ENCODE results near the gene C5orf63.

Gene C5orf63

DNA sequence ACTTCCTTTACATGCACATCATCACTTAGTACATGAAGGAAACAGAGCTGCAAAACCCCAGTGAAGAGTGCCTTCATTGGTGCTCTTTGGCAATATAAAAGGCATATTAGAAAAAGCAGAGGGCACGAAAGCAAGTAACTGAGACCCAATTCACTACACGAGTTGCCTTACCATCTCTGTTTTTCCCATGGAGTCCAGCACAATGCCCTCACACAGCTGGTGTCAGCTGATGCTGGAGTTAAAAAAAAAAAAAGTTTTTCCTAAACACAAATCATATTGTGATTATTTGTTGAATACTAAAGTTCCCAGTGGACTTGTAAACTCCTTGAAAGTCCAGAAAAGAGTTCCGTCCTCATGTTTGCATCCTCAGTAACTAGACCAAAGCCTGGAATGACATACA is 68.6 kb downstream of the C5orf63 start:
- no peaks in the 10 kb centered on the region for H3K4me1 ChIP-seq (ENCODE audit: insufficient read depth, low read length)
- 0 out of 2 replicates have a peak, but pooled peaks cover 4% of the 10 kb centered on the region for H4K20me1 ChIP-seq (ENCODE audit: insufficient read depth, low read length)
- DNase-seq (no peak), ATAC-seq (ENCODE audit: insufficient read depth, low read depth) (no peak)
- H3K36me3 ChIP-seq (ENCODE audit: insufficient read depth, low read length) = no peaks in the 10 kb centered on the region
- no peaks in the 10 kb centered on the region for H3K79me2 ChIP-seq (ENCODE audit: insufficient read depth, low read length)
- no peak for TF ChIP-seq CTCF (IDR thresholded peaks at IDR 0.05; ENCODE audit: borderline replicate concordance, extremely low read depth, low read length, poor library complexity, severe bottlenecking)
- TF ChIP-seq EZH2 (IDR thresholded peaks at IDR 0.05; ENCODE audit: borderline replicate concordance, low read depth, low read length, severe bottlenecking) = no peak
- H3K4me3 ChIP-seq (ENCODE audit: low read depth in 1 of 2, low read length in 2 of 2) = no peak overlapping the region
- H2AFZ ChIP-seq (ENCODE audit: low read depth, low read length) = no peak overlapping the region
- H3K4me2 ChIP-seq (ENCODE audit: insufficient read depth, low read length) = no peak overlapping the region
- no peak overlapping the region for H3K27ac ChIP-seq (ENCODE audit: low read length)
- H3K9ac ChIP-seq (ENCODE audit: low read depth, low read length) = no peak overlapping the region
- H3K9me3 ChIP-seq (ENCODE audit: insufficient read depth, low read length, severe bottlenecking) = no peaks in the 10 kb centered on the region
- H3K27me3 ChIP-seq (ENCODE audit: insufficient read depth, low read length, poor library complexity) = no peaks in the 10 kb centered on the region

- TF ChIP-seq EZH2 (IDR thresholded peaks at IDR 0.05; ENCODE audit: borderline replicate concordance, low read depth, low read length, severe bottlenecking) = no peak
- no peak for TF ChIP-seq CTCF (IDR thresholded peaks at IDR 0.05; ENCODE audit: borderline replicate concordance, extremely low read depth, low read length, poor library complexity, severe bottlenecking)
- Histone ChIP-seq H2AFZ (ENCODE audit: low read depth, low read length) (no peak overlapping the region), H3K9ac (ENCODE audit: low read depth, low read length) (no peak overlapping the region), H3K79me2 (ENCODE audit: insufficient read depth, low read length) (no peaks in the 10 kb centered on the region), H4K20me1 (ENCODE audit: insufficient read depth, low read length) (0 out of 2 replicates have a peak, but pooled peaks cover 4% of the 10 kb centered on the region), H3K4me1 (ENCODE audit: insufficient read depth, low read length) (no peaks in the 10 kb centered on the region), H3K36me3 (ENCODE audit: insufficient read depth, low read length) (no peaks in the 10 kb centered on the region), H3K9me3 (ENCODE audit: insufficient read depth, low read length, severe bottlenecking) (no peaks in the 10 kb centered on the region), H3K4me2 (ENCODE audit: insufficient read depth, low read length) (no peak overlapping the region), H3K27ac (ENCODE audit: low read length) (no peak overlapping the region), H3K27me3 (ENCODE audit: insufficient read depth, low read length, poor library complexity) (peaks cover 4% of the 10 kb centered on the region), H3K4me3 (ENCODE audit: low read depth in 1 of 2, low read length in 2 of 2) (no peak overlapping the region)
- ATAC-seq (ENCODE audit: insufficient read depth, low read depth) (no peak), DNase-seq (no peak)
Observed at GRCh38 chr5:127003798-127004495, 69.4 kb downstream of the C5orf63 start.

GRCh38 chr5:127002390-127002789 is 70.9 kb downstream of the C5orf63 start:
- Histone ChIP-seq H3K9ac (ENCODE audit: low read depth, low read length) (no peak overlapping the region), H3K4me2 (ENCODE audit: insufficient read depth, low read length) (no peak overlapping the region), H3K9me3 (ENCODE audit: insufficient read depth, low read length, severe bottlenecking) (no peaks in the 10 kb centered on the region), H3K4me1 (ENCODE audit: insufficient read depth, low read length) (no peaks in the 10 kb centered on the region), H3K4me3 (ENCODE audit: low read depth in 1 of 2, low read length in 2 of 2) (no peak overlapping the region), H3K36me3 (ENCODE audit: insufficient read depth, low read length) (no peaks in the 10 kb centered on the region), H3K27ac (ENCODE audit: low read length) (no peak overlapping the region), H3K27me3 (ENCODE audit: insufficient read depth, low read length, poor library complexity) (peaks cover 4% of the 10 kb centered on the region), H4K20me1 (ENCODE audit: insufficient read depth, low read length) (0 out of 2 replicates have a peak, but pooled peaks cover 4% of the 10 kb centered on the region), H3K79me2 (ENCODE audit: insufficient read depth, low read length) (no peaks in the 10 kb centered on the region), H2AFZ (ENCODE audit: low read depth, low read length) (no peak overlapping the region)
- DNase-seq (no peak), ATAC-seq (ENCODE audit: insufficient read depth, low read depth) (no peak)
- no peak for TF ChIP-seq CTCF (IDR thresholded peaks at IDR 0.05; ENCODE audit: borderline replicate concordance, extremely low read depth, low read length, poor library complexity, severe bottlenecking)
- no peak for TF ChIP-seq EZH2 (IDR thresholded peaks at IDR 0.05; ENCODE audit: borderline replicate concordance, low read depth, low read length, severe bottlenecking)
